GM12878 (cell line): ENCODE data around the gene SLC22A3. TPM values are rescaled to one million over a fixed set of nuclear protein-coding genes. Genes with fewer than 3 reads are reported as not detected.

Source experiments
- ATAC-seq: fragments of 200-7000 bp; cut with Tn5 transposase; 3 replicates; pipeline ENCODE4 v1.9.1; 2020; ENCODE audit warnings: mild to moderate bottlenecking, moderate library complexity
- BruUV-seq: library from RNA; stranded (reverse); fragments of 400-500 nt; replicated peaks from 2 replicates; lab custom pipeline; 2021; lab: Mats Ljungman, UMichigan
- CTCF ChIA-PET: fragments of 300-600 bp; sonication (Branson Sonifier 250); formaldehyde crosslinking; extraction: SDS; loops from one replicate; lab custom pipeline; 2021; ENCODE audit warnings: inconsistent platforms; lab: Yijun Ruan, JAX
- POLR2A ChIA-PET: fragments of 350-600 bp; formaldehyde crosslinking; extraction: SDS; loops from one replicate; lab custom pipeline; 2021; ENCODE audit warnings: inconsistent platforms; lab: Charles Lee
- RAD21 ChIA-PET: fragments of 300-600 bp; sonication (Branson Sonifier 250); formaldehyde crosslinking; loops from one replicate; lab custom pipeline; 2023; ENCODE audit warnings: antibody characterized with exemption; ENCODE audit not compliant: unreplicated experiment; lab: Charles Lee
- SMC1A ChIA-PET: fragments of 300-600 bp; sonication (Branson Sonifier 250); formaldehyde crosslinking; loops from one replicate; lab custom pipeline; 2023; ENCODE audit not compliant: unreplicated experiment, uncharacterized antibody; lab: Charles Lee
- DNase-seq: peaks from one replicate; pipeline ENCODE4 v3.0.0-alpha.2; 2011; ENCODE audit warnings: low read depth, low spot score
- FAIRE-seq: peaks from 3 replicates; lab custom pipeline; 2011; peaks lifted over from hg19 to GRCh38; lab: Jason Lieb, UNC
- H2AFZ ChIP-seq: 2 replicates; pipeline ENCODE4 v1.6.0; 2011; ENCODE audit warnings: low read depth, low read length, control low read depth; ENCODE audit not compliant: control insufficient read depth
- H3K27ac ChIP-seq: 2 replicates; pipeline ENCODE4 v1.5.1; 2011; ENCODE audit warnings: control low read depth; ENCODE audit not compliant: control insufficient read depth, insufficient read depth
- H3K27me3 ChIP-seq, 2 experiments: replicated peaks in 1 of 2; 2 replicates each; pipeline versions ENCODE4 v1.6.0 to v1.6.1; 2011; ENCODE audit warnings: low read length in 1 of 2; ENCODE audit not compliant: control insufficient read depth in 2 of 2, insufficient read depth in 2 of 2
- H3K36me3 ChIP-seq, 2 experiments: 2 replicates each; pipeline ENCODE4 v1.5.1; 2011; ENCODE audit warnings: low read length in 1 of 2; ENCODE audit not compliant: control insufficient read depth in 2 of 2, insufficient read depth in 2 of 2
- H3K4me1 ChIP-seq: 2 replicates; pipeline ENCODE4 v1.6.1; 2011; ENCODE audit warnings: mild to moderate bottlenecking, low read length, moderate library complexity, mixed read lengths; ENCODE audit not compliant: control insufficient read depth, insufficient read depth
- H3K4me2 ChIP-seq: 2 replicates; pipeline ENCODE4 v1.6.0; 2011; ENCODE audit warnings: control low read depth; ENCODE audit not compliant: control insufficient read depth, insufficient read depth
- H3K4me3 ChIP-seq: fragments of 200-600 bp; sonication (generic); 2 replicates; pipeline ENCODE4 v1.5.1; 2016
- H3K79me2 ChIP-seq: 2 replicates; pipeline ENCODE4 v1.6.0; 2011; ENCODE audit warnings: low read length; ENCODE audit not compliant: control insufficient read depth, insufficient read depth
- H3K9ac ChIP-seq: 2 replicates; pipeline ENCODE4 v1.8.0; 2011; ENCODE audit warnings: low read length, control low read depth, mixed read lengths; ENCODE audit not compliant: control insufficient read depth, insufficient read depth
- H3K9me3 ChIP-seq: replicated peaks from 3 replicates; pipeline ENCODE4 v1.5.1; 2011; ENCODE audit warnings: mild to moderate bottlenecking, low read length; ENCODE audit not compliant: control insufficient read depth, insufficient read depth
- H4K20me1 ChIP-seq: 2 replicates; pipeline ENCODE4 v1.6.0; 2011; ENCODE audit not compliant: control insufficient read depth, insufficient read depth
- BCL11A ChIP-seq: IDR thresholded peaks from 2 replicates; pipeline ENCODE4 v1.6.1; 2011; ENCODE audit warnings: low read depth, low read length
- CHD1 ChIP-seq: IDR thresholded peaks from 2 replicates; pipeline ENCODE4 v1.6.1; 2012; ENCODE audit warnings: low read depth, low read length, improper control_type of control experiment
- PML ChIP-seq: IDR thresholded peaks from 2 replicates; pipeline ENCODE4 v1.6.1; 2012; ENCODE audit warnings: low read length, inconsistent platforms
- POLR2A ChIP-seq: IDR thresholded peaks from 2 replicates; pipeline ENCODE4 v1.6.1; 2011; ENCODE audit warnings: low read depth, mild to moderate bottlenecking, low read length
- RAD21 ChIP-seq: IDR thresholded peaks from 2 replicates; pipeline ENCODE4 v1.6.1; 2011; ENCODE audit warnings: mild to moderate bottlenecking, low read depth, low read length, moderate library complexity; ENCODE audit not compliant: insufficient read depth
- RAD51 ChIP-seq: fragments of 450-650 bp; IDR thresholded peaks from 2 replicates; pipeline ENCODE4 v1.6.1; 2016; ENCODE audit warnings: moderate library complexity, mild to moderate bottlenecking, inconsistent platforms
- SMAD5 ChIP-seq: IDR thresholded peaks from 2 replicates; pipeline ENCODE4 v1.6.1; 2016; ENCODE audit warnings: antibody characterized with exemption, low read depth
- SP1 ChIP-seq: IDR thresholded peaks from one replicate; pipeline ENCODE4 v1.6.1; 2011; ENCODE audit warnings: low read depth, low read length
- STAT1 ChIP-seq: fragments of 450-650 bp; conservative IDR thresholded peaks from 2 replicates; pipeline ENCODE4 v1.6.1; 2014; ENCODE audit warnings: antibody characterized with exemption, mild to moderate bottlenecking
- ZBED1 ChIP-seq: IDR thresholded peaks from 2 replicates; pipeline ENCODE4 v1.6.1; 2016; ENCODE audit warnings: borderline replicate concordance
- WGBS: methylation state at CpG from one replicate; pipeline ENCODE4 v1.1.6; 2016; ENCODE audit warnings: low lambda C conversion rate; ENCODE audit not compliant: insufficient replicate concordance, insufficient coverage; ENCODE audit errors: missing lambda C conversion rate; 5-methylcytosine and 5-hydroxymethylcytosine counted together
- in situ Hi-C: fragments of 300-500 bp; cut with MboI; formaldehyde crosslinking; loops from 9 replicates; pipeline ENCODE4 v1.14.3; 2018; ENCODE audit warnings: mixed read lengths
- intact Hi-C: fragments of 100-400 bp; cut with micrococcal nuclease; formaldehyde crosslinking; loops from one replicate; pipeline ENCODE4 v1.14.2; 2022; ENCODE audit not compliant: unreplicated experiment
- polyA plus RNA-seq, 11 experiments: library from polyadenylated mRNA; depleted of rRNA in 4 of 11; unstranded in 6 of 11; stranded (reverse) in 5 of 11; fragments of >200 nt; fragmentation: Nextera tagmentation in 4 of 11; fragmentation: Illumina TruSeq in 1 of 11; extraction: Ambion mirVana in 4 of 11; extraction: Trizol in 1 of 11; gene quantifications; 1 replicate in 1 of 11; 2 replicates in 10 of 11; pipeline versions ENCODE4 v1.2.1 to v1.2.3, GENCODE V29; 2011 to 2016; ENCODE audit warnings: inconsistent platforms in 2 of 11, missing spikeins in 2 of 11, low read depth in 1 of 11
- total RNA-seq, 4 experiments: library from RNA; depleted of rRNA in 3 of 4; stranded (reverse); fragments of >200 nt in 3 of 4; fragmentation: Illumina TruSeq in 1 of 4; extraction: Trizol in 1 of 4; gene quantifications; 2 replicates each; pipeline versions ENCODE4 v1.2.1 to v1.2.3, GENCODE V29; 2013 to 2021
- TF ChIP-seq, protein P1 (sequence below): fragments of 450-650 bp; IDR thresholded peaks from 2 replicates; pipeline ENCODE4 v1.6.1; 2016; ENCODE audit warnings: mild to moderate bottlenecking
- TF ChIP-seq, protein P2 (sequence below): fragments of 150-350 bp; IDR thresholded peaks from 2 replicates; pipeline ENCODE4 v1.6.1; 2014; ENCODE audit warnings: mild to moderate bottlenecking, low read depth, low read length

SLC22A3 gene
- total and polyA plus RNA-seq, 10 of the 15 experiments (the other 5 are each of a cell fraction or from before 2014, with no cell fraction given) = 0.07 to 0.15 TPM; not detected in 8

DNA sequence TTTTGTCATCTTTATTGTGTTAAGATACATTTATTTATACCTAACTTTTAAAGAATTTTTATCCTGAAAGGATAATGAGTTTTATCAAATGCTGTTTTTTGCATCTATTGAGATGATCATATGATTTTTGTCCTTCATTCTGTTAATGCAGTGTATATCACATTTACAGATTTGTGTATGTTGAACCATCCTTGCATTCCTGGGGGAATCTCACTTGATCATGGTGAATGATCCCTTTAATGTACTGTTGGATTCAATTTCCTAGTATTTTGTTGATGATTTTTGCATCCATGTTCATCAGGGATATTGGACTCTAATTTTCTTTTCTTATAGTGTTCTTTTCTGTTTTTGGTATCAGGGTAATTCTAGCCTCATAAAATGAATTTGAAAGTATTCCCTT lies 38.5 kb upstream of the SLC22A3 start:
- RAD21 ChIA-PET = no interaction called here
- BruUV-seq = no TSS peak
- Histone ChIP-seq H2AFZ (no peak overlapping the region), H3K4me3 (no peak overlapping the region), H3K9ac (no peak overlapping the region), H3K79me2 (no peaks in the 10 kb centered on the region), H3K9me3 (no peaks in the 10 kb centered on the region; the same call in 2 of the 3 replicates), H4K20me1 (no peaks in the 10 kb centered on the region), H3K4me2 (no peak overlapping the region), H3K27ac (no peak overlapping the region), H3K27me3 (no peaks in the 10 kb centered on the region), H3K4me1 (no peaks in the 10 kb centered on the region), H3K36me3 (no peaks in the 10 kb centered on the region)
- CTCF ChIA-PET = no interaction called here
- POLR2A ChIA-PET = no interaction called here
- SMC1A ChIA-PET = no interaction called here
- intact Hi-C loops (no loop called here), in situ Hi-C loops (no loop called here)
- DNase-seq = no peak
- no peak for ATAC-seq
- TF ChIP-seq STAT1 (no peak), PML (no peak), POLR2A (no peak), SP1 (no peak), BCL11A (no peak), SMAD5 (no peak), RAD21 (no peak), ZBED1 (no peak), RAD51 (no peak)
- TF ChIP-seq, protein P1, sequence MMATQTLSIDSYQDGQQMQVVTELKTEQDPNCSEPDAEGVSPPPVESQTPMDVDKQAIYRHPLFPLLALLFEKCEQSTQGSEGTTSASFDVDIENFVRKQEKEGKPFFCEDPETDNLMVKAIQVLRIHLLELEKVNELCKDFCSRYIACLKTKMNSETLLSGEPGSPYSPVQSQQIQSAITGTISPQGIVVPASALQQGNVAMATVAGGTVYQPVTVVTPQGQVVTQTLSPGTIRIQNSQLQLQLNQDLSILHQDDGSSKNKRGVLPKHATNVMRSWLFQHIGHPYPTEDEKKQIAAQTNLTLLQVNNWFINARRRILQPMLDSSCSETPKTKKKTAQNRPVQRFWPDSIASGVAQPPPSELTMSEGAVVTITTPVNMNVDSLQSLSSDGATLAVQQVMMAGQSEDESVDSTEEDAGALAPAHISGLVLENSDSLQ = no peak
- no peak for FAIRE-seq

DNA sequence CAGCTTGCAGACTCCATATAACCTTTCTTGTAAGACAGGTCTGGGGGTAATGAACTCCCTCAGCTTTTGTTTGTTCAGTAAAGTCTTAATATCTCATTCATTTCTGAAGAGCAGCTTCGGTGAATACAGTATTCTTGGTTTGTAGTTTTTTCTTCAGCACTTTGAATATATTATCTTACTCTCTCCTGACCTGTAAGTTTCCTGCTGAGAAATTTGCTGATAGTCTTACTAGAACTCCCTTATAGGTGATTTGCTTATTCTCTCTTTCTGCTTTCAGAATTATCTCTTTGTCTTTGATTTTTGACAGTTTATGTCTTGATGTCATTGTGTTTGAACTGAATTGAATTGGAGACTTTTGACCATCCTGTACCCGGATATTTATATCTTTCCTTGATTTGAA lies 35.3 kb upstream of the SLC22A3 start:
- H3K27me3 ChIP-seq = no peaks in the 10 kb centered on the region
- ChIA-PET POLR2A (no interaction called here), RAD21 (no interaction called here), SMC1A (no interaction called here), CTCF (no interaction called here)
- 0% methylated on average over 2 of the region's 2 CpGs for WGBS
- FAIRE-seq = no peak
- no peak overlapping the region for H3K4me2 ChIP-seq
- intact Hi-C loops (no loop called here), in situ Hi-C loops (no loop called here)
- H3K27ac ChIP-seq = no peak overlapping the region
- no TSS peak for BruUV-seq
- no peak overlapping the region for H3K9ac ChIP-seq
- H2AFZ ChIP-seq = no peak overlapping the region
- DNase-seq = no peak
- H3K36me3 ChIP-seq = no peaks in the 10 kb centered on the region
- no peaks in the 10 kb centered on the region for H3K4me1 ChIP-seq
- H3K9me3 ChIP-seq = no peaks in the 10 kb centered on the region; the same call in 2 of the 3 replicates
- TF ChIP-seq CHD1 = no peak
- TF ChIP-seq, protein P2, sequence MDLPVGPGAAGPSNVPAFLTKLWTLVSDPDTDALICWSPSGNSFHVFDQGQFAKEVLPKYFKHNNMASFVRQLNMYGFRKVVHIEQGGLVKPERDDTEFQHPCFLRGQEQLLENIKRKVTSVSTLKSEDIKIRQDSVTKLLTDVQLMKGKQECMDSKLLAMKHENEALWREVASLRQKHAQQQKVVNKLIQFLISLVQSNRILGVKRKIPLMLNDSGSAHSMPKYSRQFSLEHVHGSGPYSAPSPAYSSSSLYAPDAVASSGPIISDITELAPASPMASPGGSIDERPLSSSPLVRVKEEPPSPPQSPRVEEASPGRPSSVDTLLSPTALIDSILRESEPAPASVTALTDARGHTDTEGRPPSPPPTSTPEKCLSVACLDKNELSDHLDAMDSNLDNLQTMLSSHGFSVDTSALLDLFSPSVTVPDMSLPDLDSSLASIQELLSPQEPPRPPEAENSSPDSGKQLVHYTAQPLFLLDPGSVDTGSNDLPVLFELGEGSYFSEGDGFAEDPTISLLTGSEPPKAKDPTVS = no peak
- no peak overlapping the region for H3K4me3 ChIP-seq
- H4K20me1 ChIP-seq = no peaks in the 10 kb centered on the region
- ATAC-seq = no peak
- no peaks in the 10 kb centered on the region for H3K79me2 ChIP-seq
